Measurements from ENCODE around the gene NAPB. TPM values are rescaled to one million over a fixed set of nuclear protein-coding genes. Genes with fewer than 3 reads are reported as not detected.

Gene NAPB
- total RNA-seq, 2 donors from 2014 or later: 4.9 to 7.2 TPM

GRCh38 chr20:23381876-23382275 is 39.4 kb downstream of the NAPB start:
- ATAC-seq (no peak), DNase-seq (no peak)
- intact Hi-C loops (cut with DNase I): no loop called here

DNA sequence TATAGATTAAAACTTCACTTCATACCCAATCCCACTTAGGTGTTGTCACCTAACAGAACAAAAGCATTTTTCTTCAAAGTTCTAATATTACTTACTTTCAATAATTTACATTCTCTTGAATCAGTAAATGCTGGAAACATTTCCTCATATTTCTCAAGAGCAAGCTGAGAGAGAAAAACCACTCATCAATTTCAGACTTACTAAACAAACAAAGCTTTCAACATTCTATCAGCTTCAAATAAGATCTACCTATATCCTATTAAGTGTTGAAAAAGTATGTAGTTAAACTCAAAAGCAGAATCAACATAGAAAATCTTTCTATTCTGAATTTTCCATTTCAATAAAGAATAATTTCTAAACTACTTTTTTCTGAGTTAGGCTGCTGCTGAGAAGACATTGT is 41.5 kb downstream of the NAPB start:
- DNase-seq: no peak
- ATAC-seq: no peak

GRCh38 chr20:23375827-23376226 is 45.5 kb downstream of the NAPB start:
- intact Hi-C loops (cut with DNase I): no loop called here
- DNase-seq (no peak), ATAC-seq (no peak)

More for the DNA sequence above, 41.5 kb downstream of the NAPB start:
- intact Hi-C loops (cut with DNase I): no loop called here

DNA sequence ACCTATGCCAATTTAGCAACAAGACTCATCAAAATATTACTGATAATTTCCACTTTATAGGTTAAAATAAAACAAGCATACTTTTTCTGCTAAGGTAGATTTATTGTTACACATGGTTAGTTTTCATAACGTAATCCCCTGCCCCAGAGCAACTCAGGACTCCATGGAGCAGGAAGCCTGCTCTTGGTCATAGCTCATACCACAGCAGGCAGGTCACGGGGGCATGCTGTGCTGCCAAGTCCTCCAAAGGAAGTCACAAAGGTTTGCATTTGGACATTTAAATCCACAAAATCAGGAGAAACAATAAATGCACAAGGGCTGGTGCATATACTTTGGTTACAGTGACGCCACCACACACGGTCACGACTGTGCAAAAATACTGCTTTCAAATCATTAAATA is 46.8 kb downstream of the NAPB start:
- DNase-seq (no peak), ATAC-seq (peak in 1 of 2 donors; percentile 41)
- intact Hi-C loops (cut with DNase I): no loop called here

DNA sequence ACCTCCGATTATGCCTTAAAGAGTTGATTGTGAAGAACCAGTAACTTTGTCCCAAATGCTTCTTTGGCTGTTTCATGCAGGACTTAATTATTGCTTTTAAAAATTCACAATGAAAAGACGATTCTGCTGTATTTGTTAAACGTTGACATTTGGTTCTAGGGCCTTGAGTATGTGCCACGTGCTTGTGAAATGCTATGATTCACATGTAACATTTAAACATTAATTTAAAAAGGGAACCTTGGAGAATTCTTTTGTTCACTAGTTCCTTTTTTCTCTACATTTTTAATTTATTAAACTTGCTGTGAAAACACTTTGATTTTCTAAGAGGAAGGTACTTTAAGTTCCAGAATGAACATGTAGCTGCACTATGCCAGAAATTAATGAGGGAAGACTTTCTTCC is 49.8 kb downstream of the NAPB start:
- DNase-seq (no peak), ATAC-seq (no peak)
- intact Hi-C loops (cut with DNase I): no loop called here

DNA sequence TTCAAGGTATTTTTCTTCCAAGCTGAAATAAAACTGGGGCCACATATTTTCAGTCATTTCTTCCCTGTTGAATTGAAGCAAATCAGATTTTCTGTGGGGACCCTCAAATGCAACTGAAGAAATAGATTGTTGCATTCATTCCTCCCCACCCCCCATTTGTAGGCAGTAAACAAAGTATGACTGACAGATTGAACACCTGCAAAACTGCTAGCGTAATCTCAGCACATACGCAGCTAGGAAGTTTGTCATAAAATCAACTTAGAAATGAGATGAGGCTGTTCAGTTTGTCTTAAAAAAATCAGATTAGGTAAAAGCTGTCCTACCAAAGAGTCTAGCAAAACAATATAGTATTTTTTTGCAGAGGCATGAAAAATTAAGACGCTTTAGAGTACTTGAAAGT is 50.4 kb downstream of the NAPB start:
- no peak for DNase-seq
- no peak for ATAC-seq
- intact Hi-C loops (cut with DNase I): no loop called here

GRCh38 chr20:23370274-23370673 is 51.0 kb downstream of the NAPB start:
- ATAC-seq (no peak), DNase-seq (no peak)
- intact Hi-C loops (cut with DNase I): no loop called here

GRCh38 chr20:23369072-23369823 is 52.0 kb downstream of the NAPB start:
- intact Hi-C loops (cut with DNase I): loop anchor here in 1 of 2 donors (10.0 kb wide), 1 partner anchor 266 kb away; the partner anchor contains the start of gene CST3
- ATAC-seq: no peak
- DNase-seq: no peak

GRCh38 chr20:23368316-23369071 is 52.8 kb downstream of the NAPB start:
- intact Hi-C loops (cut with DNase I): loop anchor here in 1 of 2 donors (10.0 kb wide), 1 partner anchor 266 kb away; the partner anchor contains the start of gene CST3
- DNase-seq: no peak
- ATAC-seq: no peak

GRCh38 chr20:23367770-23368169 is 53.5 kb downstream of the NAPB start:
- intact Hi-C loops (cut with DNase I): loop anchor here in 1 of 2 donors (10.0 kb wide), 1 partner anchor 267 kb away; the partner anchor contains the start of gene CST3
- ATAC-seq: no peak
- DNase-seq: no peak

DNA sequence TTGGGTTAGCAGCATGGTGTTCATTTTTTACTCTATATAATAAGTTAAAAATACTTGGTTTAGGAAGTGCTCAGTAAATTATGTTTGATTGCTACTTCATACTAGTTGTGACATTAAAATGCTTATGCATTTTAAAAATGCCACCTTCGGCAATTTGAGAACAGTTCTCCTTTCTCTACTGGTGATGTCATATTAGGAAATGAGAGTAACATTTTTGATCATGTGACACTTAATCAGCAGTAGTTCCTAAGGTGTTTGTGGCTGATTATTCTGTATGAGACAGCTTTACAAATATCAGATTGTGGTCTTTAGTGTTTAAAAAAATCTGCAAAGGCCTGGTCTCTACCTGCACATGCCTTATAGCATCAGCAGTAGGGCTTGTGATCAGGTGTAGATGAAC is 54.9 kb downstream of the NAPB start:
- intact Hi-C loops (cut with DNase I): loop anchor here in 1 of 2 donors (10.0 kb wide), 1 partner anchor 268 kb away; the partner anchor contains the start of gene CST3
- DNase-seq (no peak), ATAC-seq (no peak)

- no peak for ATAC-seq
- intact Hi-C loops (cut with DNase I): loop anchor here in 1 of 2 donors (10.0 kb wide), 1 partner anchor 269 kb away; the partner anchor contains the start of gene CST3
Measured at GRCh38 chr20:23365390-23366165, 55.7 kb downstream of the NAPB start.

DNA sequence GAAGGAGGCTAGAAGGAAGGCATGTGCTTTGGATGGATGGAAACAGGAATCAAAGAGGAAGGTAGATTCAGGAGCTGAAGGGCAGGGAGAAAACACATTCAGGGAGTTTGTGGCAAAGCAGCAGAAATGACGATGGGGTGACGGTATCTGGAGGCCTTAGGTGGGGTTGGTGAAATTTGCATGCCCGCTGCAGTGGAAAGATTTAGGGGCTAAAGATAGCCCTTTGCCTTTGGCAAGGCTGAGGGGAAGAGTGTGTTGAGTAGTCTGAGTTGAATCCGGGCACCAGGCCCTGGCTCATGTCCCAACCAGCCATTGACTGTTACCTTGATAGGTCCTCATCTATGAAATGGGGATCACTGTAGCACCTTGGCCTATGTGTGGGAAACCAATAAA is 58.0 kb downstream of the NAPB start:
- ATAC-seq (no peak), DNase-seq (peak; percentile 67)
- intact Hi-C loops (cut with DNase I): loop anchor here in 1 of 2 donors (10.0 kb wide), 1 partner anchor 272 kb away; the partner anchor contains the start of gene CST3

More at GRCh38 chr20:23365390-23366165, 55.7 kb downstream of the NAPB start:
- no peak for DNase-seq

DNA sequence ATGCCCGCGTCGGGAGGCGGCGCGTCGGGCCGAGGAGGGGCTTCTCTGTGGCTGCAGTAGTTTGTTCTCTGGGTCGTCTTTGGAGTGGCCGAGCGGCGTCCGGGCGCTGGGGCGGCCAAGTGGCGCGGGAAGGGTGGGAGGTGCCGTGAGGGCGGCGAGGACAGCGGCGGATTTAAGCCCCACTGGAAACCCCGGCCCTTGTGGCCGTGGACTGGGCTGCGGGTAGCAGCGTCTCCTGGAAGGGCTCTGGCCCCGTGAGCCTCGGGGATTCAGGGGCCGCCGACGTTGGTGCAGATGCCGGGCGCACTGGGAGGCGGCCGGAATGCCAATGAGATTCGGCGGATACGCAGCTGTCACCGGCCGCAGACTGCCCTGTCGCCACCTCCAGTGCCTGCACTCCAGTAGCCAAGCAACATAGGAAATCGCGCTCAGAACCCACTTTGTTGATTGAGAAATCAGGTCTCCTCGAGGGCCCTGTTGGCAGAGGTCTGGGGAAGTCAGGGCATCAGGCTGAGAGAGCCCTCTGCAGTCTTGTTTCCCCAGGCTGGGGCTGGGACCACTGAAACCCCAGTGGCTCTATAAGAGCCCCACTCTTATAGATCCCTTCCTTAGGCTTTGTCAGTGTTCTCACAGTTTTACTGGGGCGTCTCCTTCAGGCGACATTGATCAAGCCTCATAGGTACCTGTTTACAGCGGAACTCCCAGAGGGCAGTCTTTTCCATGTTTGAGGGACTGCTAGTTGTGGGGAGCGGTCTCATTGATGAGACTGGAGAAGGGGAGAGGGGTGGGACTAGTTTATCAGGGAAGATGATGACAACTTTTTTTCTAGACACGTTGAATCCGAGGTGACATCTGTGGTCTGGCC is 58.7 kb downstream of the NAPB start:
- intact Hi-C loops (cut with DNase I): loop anchor here in 1 of 2 donors (10.0 kb wide), 1 partner anchor 272 kb away; the partner anchor contains the start of gene CST3
- DNase-seq (peak; percentile 58), ATAC-seq (peak; percentile 1 to 19)

DNA sequence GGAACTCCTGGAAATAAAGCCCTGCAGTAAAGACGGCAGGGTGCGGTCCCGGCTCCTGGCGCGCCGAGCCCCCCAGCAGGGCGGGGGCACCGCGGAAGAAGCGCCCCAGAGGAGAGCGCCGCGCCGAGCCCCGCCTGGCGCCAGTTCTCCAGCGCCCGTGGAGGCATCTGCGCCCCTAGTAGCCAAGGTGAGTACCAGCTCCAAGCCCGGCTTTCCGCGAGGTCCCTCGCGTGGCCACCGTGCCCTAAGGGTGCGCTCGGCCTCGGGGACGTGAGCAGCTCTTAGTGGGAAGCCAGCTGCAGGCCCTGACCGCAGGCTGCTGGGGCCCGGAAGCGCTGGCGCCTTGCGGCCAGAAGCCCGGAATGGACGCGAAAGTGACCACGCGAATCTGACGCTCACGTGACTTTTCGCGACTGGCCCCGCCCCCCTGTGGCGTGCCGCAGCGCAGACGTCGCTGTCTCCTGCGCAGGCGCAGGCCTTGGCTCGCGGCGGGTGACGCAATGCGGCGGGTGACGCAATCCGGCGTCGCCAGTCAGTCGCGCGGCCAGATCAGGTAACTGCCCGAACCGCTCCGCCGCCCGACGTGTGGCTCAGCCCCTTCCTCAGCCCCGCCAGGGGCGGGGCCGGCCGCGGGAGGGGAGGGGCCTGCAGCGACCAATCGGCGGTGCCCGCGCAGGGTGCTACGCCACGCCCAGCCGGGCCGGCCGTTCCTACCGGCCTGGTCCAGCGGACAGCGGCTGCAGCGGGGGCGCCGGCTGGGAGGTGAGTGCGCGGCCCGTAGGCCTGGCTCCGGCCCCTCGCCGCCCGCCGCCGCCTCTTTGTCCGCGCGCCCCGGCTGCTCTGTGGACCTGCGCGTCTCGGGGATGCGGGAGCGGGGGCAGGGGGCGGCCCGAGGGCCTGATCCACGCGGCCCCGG is 59.6 kb downstream of the NAPB start, which contains the start of gene GZF1:
GZF1 (plus strand) TSS at position 707 of the 916 bp plus-strand sequence. CDS start 2,202 bp downstream, outside the sequence.
- intact Hi-C loops (cut with DNase I): loop anchor here in 1 of 2 donors (10.0 kb wide), 1 partner anchor 273 kb away; the partner anchor contains the start of gene CST3
- ATAC-seq (peak; percentile 93 to 94), DNase-seq (peak; percentile 98)

GRCh38 chr20:23361119-23361475 is 60.2 kb downstream of the NAPB start:
- DNase-seq: no peak
- ATAC-seq: no peak
- intact Hi-C loops (cut with DNase I): loop anchor here in 1 of 2 donors (10.0 kb wide), 1 partner anchor 274 kb away; the partner anchor contains the start of gene CST3

GRCh38 chr20:23360531-23360930 is 60.8 kb downstream of the NAPB start:
- ATAC-seq: no peak
- intact Hi-C loops (cut with DNase I): loop anchor here in 1 of 2 donors (10.0 kb wide), 1 partner anchor 274 kb away; the partner anchor contains the start of gene CST3

More at GRCh38 chr20:23360531-23360930, 60.8 kb downstream of the NAPB start:
- DNase-seq: no peak
